Hematopoietic multipotent progenitor cell treated with erythropoietin and hydrocortisone succinate and interleukin-3 and kit ligand, for 8 days (in vitro differentiated cells): ENCODE measurements around the gene PPP1R12C.

Experiments used
- DNase-seq: peaks from one replicate; pipeline ENCODE4 v3.0.0-alpha.2; 2015

Gene PPP1R12C

GRCh38 chr19:55146078-55146704, 28.8 kb upstream of the PPP1R12C start:
- DNase-seq = peak; percentile 69

- no peak for DNase-seq
Observed at GRCh38 chr19:55145232-55145631, 27.8 kb upstream of the PPP1R12C start.

- DNase-seq = no peak
Observed at GRCh38 chr19:55141696-55142095, 24.3 kb upstream of the PPP1R12C start.

DNA sequence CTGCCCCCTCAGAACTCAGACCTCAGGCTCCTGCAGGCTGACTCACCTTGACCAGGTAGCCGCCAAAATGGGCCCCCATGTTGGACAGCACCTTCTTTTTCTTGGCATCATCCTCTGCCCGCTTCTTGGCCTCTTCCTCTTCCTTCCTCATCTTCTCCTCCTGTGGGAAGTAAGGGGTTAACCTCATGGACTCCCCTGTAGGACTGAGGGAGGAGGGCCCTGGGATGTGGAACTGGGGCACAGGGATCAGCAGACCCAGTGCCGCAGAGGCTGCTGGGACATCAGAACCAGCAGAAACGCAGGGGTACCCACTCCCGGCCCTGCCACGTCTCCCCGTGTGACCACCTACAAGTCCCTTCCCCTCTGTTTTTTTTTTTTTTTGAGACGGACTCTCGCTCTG, 20.5 kb upstream of the PPP1R12C start:
- no peak for DNase-seq

DNA sequence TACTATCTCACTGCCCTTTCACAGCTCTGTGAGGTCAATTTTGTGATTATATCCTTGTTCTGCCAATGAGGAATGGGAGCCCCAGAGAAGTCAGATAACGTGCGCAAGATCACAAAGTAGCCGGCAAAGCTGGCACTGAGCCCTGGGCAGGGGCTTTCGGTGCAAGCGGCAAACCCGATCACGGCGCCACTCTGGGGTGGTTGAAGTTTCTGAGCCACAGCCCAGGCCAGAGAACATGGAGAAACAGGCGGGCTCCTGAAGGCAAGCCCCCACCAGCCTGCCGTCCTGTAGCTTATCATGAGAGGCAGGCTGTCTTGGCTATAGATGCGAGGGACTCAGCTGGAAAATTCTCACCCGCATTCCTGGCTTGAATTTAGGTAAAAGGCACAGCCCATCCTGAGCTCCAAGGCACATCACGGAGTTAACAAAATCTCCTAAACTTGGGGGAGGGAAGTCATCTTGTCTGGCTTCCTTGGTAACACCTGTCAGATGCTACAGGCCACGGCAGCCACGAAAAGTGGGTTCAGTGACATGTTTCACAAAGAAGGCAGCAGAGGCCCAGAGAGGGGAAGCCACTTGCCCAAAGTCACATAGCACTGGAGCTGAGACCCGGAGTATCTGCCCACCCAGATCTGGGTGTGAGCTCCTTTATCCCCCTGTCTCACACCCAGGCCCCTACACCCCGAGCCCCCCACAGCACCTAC, 19.1 kb upstream of the PPP1R12C start:
- no peak for DNase-seq

DNA sequence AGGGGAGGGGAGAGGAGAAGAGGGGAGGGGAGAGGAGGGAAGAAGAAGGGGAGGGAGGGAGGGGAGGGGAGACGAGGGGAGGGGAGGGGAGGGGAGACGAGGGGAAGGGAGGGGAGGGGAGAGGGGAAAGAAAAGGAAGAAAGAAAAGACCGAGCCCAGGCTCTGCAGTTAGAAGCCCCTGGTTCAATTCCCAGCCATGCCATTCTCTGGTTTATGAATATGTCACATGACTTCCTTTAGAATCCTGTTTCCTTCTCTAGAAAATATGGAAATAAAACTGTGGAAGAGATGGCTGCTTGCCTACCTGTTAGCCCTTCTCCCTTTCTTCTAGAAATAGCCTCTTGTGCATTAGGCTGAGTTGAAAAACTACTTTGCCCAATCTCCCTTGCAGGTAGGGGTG, 17.3 kb upstream of the PPP1R12C start:
- no peak for DNase-seq

- DNase-seq = no peak
Observed at GRCh38 chr19:55133639-55134444, 16.4 kb upstream of the PPP1R12C start.

DNA sequence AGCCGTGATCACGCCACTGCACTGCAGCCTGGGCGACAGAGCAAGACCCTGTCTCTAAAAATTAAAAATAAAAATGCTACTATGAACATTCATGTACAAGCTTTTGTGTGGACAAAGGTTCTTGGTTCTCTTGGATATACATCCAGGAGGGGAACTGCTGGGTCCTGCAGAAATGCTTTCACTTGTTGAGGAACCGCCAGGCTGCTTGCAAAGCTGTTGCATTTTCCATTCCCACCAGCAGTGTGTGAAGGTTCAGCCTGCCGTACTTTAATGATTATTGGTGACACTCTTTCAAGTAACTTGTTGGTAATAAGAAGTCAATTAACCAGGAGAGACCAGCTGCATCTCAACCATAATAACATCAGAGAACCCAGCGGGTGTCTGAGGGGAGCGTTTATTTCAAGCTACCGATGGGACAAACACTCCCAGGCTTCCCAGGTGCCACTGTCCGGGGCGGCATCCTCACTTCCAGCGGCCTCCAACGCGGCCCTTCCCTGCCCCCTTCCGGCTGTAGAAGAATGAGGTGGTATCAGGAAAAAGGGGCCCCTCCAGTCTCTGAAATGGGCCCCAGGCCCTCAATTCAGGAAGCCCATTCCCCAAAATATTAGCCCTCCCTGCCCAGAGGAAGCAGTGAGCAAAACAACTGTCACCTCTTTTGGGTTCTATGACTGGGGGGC, 15.2 kb upstream of the PPP1R12C start:
- DNase-seq = peak; percentile 29

GRCh38 chr19:55131421-55131820, 14.0 kb upstream of the PPP1R12C start:
- DNase-seq = no peak

DNA sequence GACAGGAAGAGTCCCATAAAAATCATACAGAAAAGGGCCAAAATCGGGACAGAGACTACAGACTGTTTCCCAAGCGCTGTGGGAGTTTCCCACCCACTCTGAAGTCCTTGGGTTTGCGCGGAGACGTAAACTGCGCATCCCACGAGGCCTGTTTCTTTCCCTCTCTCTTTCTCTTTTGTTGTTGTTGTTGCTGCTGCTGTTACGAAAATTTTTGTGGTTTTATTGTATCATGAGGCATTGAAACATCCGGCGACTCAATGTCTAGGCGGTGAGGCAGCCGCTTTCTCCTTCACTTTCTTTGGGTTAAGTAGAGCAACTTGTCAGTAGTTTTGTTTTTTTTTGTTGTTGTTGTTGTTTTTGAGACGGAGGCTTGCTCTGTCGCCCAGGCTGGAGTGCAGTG, 1.6 kb upstream of the PPP1R12C start:
- no peak for DNase-seq

- peak; percentile 92 for DNase-seq
Observed at GRCh38 chr19:55118401-55118991, 1.1 kb upstream of the PPP1R12C start.

- peak; percentile 99 for DNase-seq
Observed at GRCh38 chr19:55117663-55118391, 390 bp upstream of the PPP1R12C start.

DNA sequence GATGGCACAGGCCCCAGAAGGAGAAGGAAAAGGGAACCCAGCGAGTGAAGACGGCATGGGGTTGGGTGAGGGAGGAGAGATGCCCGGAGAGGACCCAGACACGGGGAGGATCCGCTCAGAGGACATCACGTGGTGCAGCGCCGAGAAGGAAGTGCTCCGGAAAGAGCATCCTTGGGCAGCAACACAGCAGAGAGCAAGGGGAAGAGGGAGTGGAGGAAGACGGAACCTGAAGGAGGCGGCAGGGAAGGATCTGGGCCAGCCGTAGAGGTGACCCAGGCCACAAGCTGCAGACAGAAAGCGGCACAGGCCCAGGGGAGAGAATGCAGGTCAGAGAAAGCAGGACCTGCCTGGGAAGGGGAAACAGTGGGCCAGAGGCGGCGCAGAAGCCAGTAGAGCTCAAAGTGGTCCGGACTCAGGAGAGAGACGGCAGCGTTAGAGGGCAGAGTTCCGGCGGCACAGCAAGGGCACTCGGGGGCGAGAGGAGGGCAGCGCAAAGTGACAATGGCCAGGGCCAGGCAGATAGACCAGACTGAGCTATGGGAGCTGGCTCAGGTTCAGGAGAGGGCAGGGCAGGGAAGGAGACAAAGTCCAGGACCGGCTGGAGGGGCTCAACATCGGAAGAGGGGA, 1.1 kb downstream of the PPP1R12C start:
- DNase-seq = peak; percentile 57

DNA sequence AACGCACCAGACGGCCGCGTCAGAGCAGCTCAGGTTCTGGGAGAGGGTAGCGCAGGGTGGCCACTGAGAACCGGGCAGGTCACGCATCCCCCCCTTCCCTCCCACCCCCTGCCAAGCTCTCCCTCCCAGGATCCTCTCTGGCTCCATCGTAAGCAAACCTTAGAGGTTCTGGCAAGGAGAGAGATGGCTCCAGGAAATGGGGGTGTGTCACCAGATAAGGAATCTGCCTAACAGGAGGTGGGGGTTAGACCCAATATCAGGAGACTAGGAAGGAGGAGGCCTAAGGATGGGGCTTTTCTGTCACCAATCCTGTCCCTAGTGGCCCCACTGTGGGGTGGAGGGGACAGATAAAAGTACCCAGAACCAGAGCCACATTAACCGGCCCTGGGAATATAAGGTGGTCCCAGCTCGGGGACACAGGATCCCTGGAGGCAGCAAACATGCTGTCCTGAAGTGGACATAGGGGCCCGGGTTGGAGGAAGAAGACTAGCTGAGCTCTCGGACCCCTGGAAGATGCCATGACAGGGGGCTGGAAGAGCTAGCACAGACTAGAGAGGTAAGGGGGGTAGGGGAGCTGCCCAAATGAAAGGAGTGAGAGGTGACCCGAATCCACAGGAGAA, 1.9 kb downstream of the PPP1R12C start:
- peak; percentile 78 for DNase-seq

DNA sequence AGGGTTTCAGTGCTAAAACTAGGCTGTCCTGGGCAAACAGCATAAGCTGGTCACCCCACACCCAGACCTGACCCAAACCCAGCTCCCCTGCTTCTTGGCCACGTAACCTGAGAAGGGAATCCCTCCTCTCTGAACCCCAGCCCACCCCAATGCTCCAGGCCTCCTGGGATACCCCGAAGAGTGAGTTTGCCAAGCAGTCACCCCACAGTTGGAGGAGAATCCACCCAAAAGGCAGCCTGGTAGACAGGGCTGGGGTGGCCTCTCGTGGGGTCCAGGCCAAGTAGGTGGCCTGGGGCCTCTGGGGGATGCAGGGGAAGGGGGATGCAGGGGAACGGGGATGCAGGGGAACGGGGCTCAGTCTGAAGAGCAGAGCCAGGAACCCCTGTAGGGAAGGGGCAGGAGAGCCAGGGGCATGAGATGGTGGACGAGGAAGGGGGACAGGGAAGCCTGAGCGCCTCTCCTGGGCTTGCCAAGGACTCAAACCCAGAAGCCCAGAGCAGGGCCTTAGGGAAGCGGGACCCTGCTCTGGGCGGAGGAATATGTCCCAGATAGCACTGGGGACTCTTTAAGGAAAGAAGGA, 2.8 kb downstream of the PPP1R12C start:
- DNase-seq = no peak

GRCh38 chr19:55113570-55114039, 3.8 kb downstream of the PPP1R12C start:
- DNase-seq = no peak

DNA sequence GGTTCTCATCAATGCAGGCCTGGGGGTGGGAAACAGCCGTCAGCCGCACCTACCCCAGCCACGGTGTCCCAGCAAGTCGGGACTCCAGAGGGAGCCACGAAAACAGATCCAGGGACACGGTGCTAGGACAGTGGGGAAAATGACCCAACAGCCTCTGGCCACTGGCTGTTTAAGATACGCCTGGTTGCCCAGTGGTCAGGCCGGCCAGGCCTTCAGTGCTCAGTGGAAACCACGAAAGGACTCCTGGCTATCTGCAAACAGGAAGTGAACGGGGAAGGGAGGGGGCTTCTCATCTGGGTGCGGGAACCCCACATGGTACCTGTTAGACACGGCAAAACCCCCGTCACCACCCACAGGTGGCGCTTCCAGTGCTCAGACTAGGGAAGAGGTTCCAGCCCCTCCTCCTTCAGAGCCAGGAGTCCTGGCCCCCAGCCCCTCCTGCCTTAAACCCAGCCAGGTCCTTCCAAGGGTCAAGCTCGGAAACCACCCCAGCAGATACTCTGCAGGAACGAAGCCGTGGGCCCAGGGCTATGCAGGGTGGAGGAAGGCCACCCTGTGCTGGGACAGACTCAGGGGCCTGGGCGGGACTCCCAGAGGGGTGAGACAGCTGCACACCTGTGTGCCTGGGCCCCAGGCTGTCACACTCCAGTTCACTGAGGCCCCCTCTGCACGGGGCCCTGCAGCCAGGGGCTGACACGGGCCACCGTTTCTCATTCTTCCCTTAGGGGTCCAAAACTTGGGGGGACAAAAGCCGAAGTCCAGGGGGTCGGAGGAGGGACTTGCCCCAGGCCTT, 4.5 kb downstream of the PPP1R12C start:
- DNase-seq = no peak

DNA sequence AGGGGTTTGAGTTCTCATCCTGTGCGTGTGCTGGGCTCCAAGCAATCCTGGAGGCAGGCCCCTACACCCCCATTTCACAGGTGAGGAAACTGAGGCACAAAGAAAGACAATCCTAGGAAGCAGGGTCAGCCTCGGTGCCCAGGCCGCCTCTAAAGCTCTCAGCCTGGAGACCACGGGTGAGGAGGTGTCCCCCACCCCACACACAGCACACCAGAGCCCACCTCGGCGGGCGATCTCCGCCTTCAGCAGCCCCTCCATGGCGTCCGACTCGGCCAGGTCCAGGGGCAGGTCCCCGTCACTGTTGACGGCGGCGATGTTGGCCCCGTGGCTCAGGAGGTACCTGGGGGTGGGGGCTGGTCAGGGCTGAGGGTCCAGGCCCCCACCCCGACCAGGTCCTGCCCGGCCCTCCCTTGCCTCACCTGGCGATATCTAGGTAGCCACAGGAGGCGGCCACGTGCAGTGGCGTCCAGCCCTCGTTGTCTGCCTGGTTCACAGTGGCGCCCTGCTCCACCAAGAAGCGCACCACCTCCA, 5.1 kb downstream of the PPP1R12C start:
- no peak for DNase-seq

- DNase-seq = no peak
Observed at GRCh38 chr19:55111238-55111831, 6.1 kb downstream of the PPP1R12C start.
